ENCODE measurements around the gene PLEKHG4B. TPM values are rescaled to one million over a fixed set of nuclear protein-coding genes. Genes with fewer than 3 reads are reported as not detected.
"Not testable (repeated sequence)": the region's sequence is repeated elsewhere in the genome, so short reads cannot be mapped to it uniquely, and the experiment has no call there.

The PLEKHG4B gene
- total RNA-seq, 2 experiments from 2014 or later, result 0.06 TPM; not detected in 1

- Mint-ChIP-seq H3K27ac (no peak overlapping the region), H3K36me3 (no peaks in the 10 kb centered on the region), H3K4me3 (no peak overlapping the region), H3K4me1 (peaks cover 10% of the 10 kb centered on the region), H3K9me3 (no peaks in the 10 kb centered on the region), H3K27me3 (no peaks in the 10 kb centered on the region)
- DNase-seq, result no peak
These were observed 113.2 kb downstream of the PLEKHG4B start for GRCh38 chr5:204966-205670.

GRCh38 chr5:206406-206805 is 114.4 kb downstream of the PLEKHG4B start:
- Mint-ChIP-seq H3K4me1 (peaks cover 13% of the 10 kb centered on the region), H3K9me3 (no peaks in the 10 kb centered on the region), H3K27ac (no peak overlapping the region), H3K4me3 (no peak overlapping the region), H3K27me3 (no peaks in the 10 kb centered on the region), H3K36me3 (no peaks in the 10 kb centered on the region)
- DNase-seq, result no peak

- no peaks in the 10 kb centered on the region for H3K36me3 Mint-ChIP-seq
- no peak for DNase-seq
- no peaks in the 10 kb centered on the region for H3K9me3 Mint-ChIP-seq
- H3K27ac Mint-ChIP-seq, result no peak overlapping the region
- H3K4me3 Mint-ChIP-seq, result no peak overlapping the region
- no peaks in the 10 kb centered on the region for H3K27me3 Mint-ChIP-seq
- H3K4me1 Mint-ChIP-seq, result peaks cover 13% of the 10 kb centered on the region
These were observed 115.1 kb downstream of the PLEKHG4B start for GRCh38 chr5:206927-207536.

GRCh38 chr5:207599-207998 is 115.6 kb downstream of the PLEKHG4B start:
- no peaks in the 10 kb centered on the region for H3K9me3 Mint-ChIP-seq
- DNase-seq, result no peak
- H3K36me3 Mint-ChIP-seq, result no peaks in the 10 kb centered on the region
- peaks cover 13% of the 10 kb centered on the region for H3K4me1 Mint-ChIP-seq
- H3K27me3 Mint-ChIP-seq, result no peaks in the 10 kb centered on the region
- no peak overlapping the region for H3K4me3 Mint-ChIP-seq
- H3K27ac Mint-ChIP-seq, result no peak overlapping the region

- H3K9me3 Mint-ChIP-seq, result no peaks in the 10 kb centered on the region
- H3K4me3 Mint-ChIP-seq, result no peak overlapping the region
- peaks cover 15% of the 10 kb centered on the region for H3K4me1 Mint-ChIP-seq
- DNase-seq, result no peak
- peaks cover 1% of the 10 kb centered on the region for H3K36me3 Mint-ChIP-seq
- H3K27me3 Mint-ChIP-seq, result no peaks in the 10 kb centered on the region
- H3K27ac Mint-ChIP-seq, result no peak overlapping the region
These were observed 116.6 kb downstream of the PLEKHG4B start for GRCh38 chr5:208449-209114.

- Mint-ChIP-seq H3K27ac (peak overlapping the region; percentile 87), H3K27me3 (no peaks in the 10 kb centered on the region), H3K4me3 (peak overlapping the region; percentile 58), H3K36me3 (peaks cover 21% of the 10 kb centered on the region), H3K4me1 (peaks cover 36% of the 10 kb centered on the region), H3K9me3 (no peaks in the 10 kb centered on the region)
- no peak for DNase-seq
These were observed 121.9 kb downstream of the PLEKHG4B start for GRCh38 chr5:213803-214395.

- not testable (repeated sequence) for DNase-seq, H3K9me3 Mint-ChIP-seq, H3K27me3 Mint-ChIP-seq
- H3K4me3 Mint-ChIP-seq, result peak overlapping the region; percentile 58
- peaks cover 34% of the 10 kb centered on the region for H3K4me1 Mint-ChIP-seq
- H3K36me3 Mint-ChIP-seq, result peaks cover 21% of the 10 kb centered on the region
- H3K27ac Mint-ChIP-seq, result peak overlapping the region; percentile 87
These were observed 123.3 kb downstream of the PLEKHG4B start for GRCh38 chr5:215256-215655.

GRCh38 chr5:216076-216475 is 124.1 kb downstream of the PLEKHG4B start:
- not testable (repeated sequence) for DNase-seq, H3K9me3 Mint-ChIP-seq, H3K27me3 Mint-ChIP-seq
- peaks cover 21% of the 10 kb centered on the region for H3K36me3 Mint-ChIP-seq
- H3K27ac Mint-ChIP-seq, result peak overlapping the region; percentile 87
- H3K4me3 Mint-ChIP-seq, result peak overlapping the region; percentile 58
- peaks cover 40% of the 10 kb centered on the region for H3K4me1 Mint-ChIP-seq

- H3K4me3 Mint-ChIP-seq, result peak within 1 kb of the TSS; percentile 94
- peaks cover 21% of the 10 kb centered on the region for H3K36me3 Mint-ChIP-seq
- H3K4me1 Mint-ChIP-seq, result peaks cover 55% of the 10 kb centered on the region
These were observed 125.8 kb downstream of the PLEKHG4B start, which contains the start of the genes CCDC127 and SDHA for GRCh38 chr5:217494-218456. CCDC127 (minus strand) TSS chr5:218153; CDS start chr5:216849, 1,304 bp downstream. SDHA (plus strand) TSS chr5:218320; CDS start chr5:218356, 36 bp downstream.

GRCh38 chr5:218457-219291 is 126.7 kb downstream of the PLEKHG4B start:
- peaks cover 19% of the 10 kb centered on the region for H3K36me3 Mint-ChIP-seq
- peak overlapping the region; percentile 91 for H3K27ac Mint-ChIP-seq
- no peaks in the 10 kb centered on the region for H3K27me3 Mint-ChIP-seq
- peak overlapping the region; percentile 94 for H3K4me3 Mint-ChIP-seq
- peak; percentile 30 for DNase-seq
- H3K4me1 Mint-ChIP-seq, result peaks cover 60% of the 10 kb centered on the region
- H3K9me3 Mint-ChIP-seq, result no peaks in the 10 kb centered on the region

More at GRCh38 chr5:217494-218456, 125.8 kb downstream of the PLEKHG4B start, which contains the start of the genes CCDC127 and SDHA:
- not testable (repeated sequence) for H3K27me3 Mint-ChIP-seq, H3K9me3 Mint-ChIP-seq
- H3K27ac Mint-ChIP-seq, result peak within 1 kb of the TSS; percentile 91
- DNase-seq, result peak; percentile 98

- Mint-ChIP-seq H3K36me3 (peaks cover 11% of the 10 kb centered on the region), H3K4me1 (peaks cover 56% of the 10 kb centered on the region)
These were observed 127.5 kb downstream of the PLEKHG4B start for GRCh38 chr5:219460-219863.

GRCh38 chr5:219991-220390 is 128.0 kb downstream of the PLEKHG4B start:
- H3K9me3 Mint-ChIP-seq, result no peaks in the 10 kb centered on the region
- H3K36me3 Mint-ChIP-seq, result peaks cover 8% of the 10 kb centered on the region
- H3K27ac Mint-ChIP-seq, result peak overlapping the region; percentile 91
- peaks cover 52% of the 10 kb centered on the region for H3K4me1 Mint-ChIP-seq
- H3K4me3 Mint-ChIP-seq, result peak overlapping the region; percentile 94
- no peak for DNase-seq
- H3K27me3 Mint-ChIP-seq, result no peaks in the 10 kb centered on the region

More at GRCh38 chr5:219460-219863, 127.5 kb downstream of the PLEKHG4B start:
- Mint-ChIP-seq H3K9me3 (no peaks in the 10 kb centered on the region), H3K27ac (peak overlapping the region; percentile 91), H3K4me3 (peak overlapping the region; percentile 94), H3K27me3 (no peaks in the 10 kb centered on the region)
- DNase-seq, result peak; percentile 35

GRCh38 chr5:222951-223715 is 131.2 kb downstream of the PLEKHG4B start:
- not testable (repeated sequence) for H3K9me3 Mint-ChIP-seq, H3K27me3 Mint-ChIP-seq, DNase-seq
- H3K4me1 Mint-ChIP-seq, result peaks cover 40% of the 10 kb centered on the region
- H3K27ac Mint-ChIP-seq, result peak overlapping the region; percentile 84
- peaks cover 16% of the 10 kb centered on the region for H3K36me3 Mint-ChIP-seq
- H3K4me3 Mint-ChIP-seq, result peak overlapping the region; percentile 0
